Right hindlimb (tissue), 1 donor: Measurements from ENCODE around the gene GAN.
"Not testable (repeated sequence)": the region's sequence is repeated elsewhere in the genome, so short reads cannot be mapped to it uniquely, and the experiment has no call there.

Source experiments
- DNase-seq: peaks from one replicate; pipeline ENCODE4 v3.0.0-alpha.2; 2018

GAN gene

DNA sequence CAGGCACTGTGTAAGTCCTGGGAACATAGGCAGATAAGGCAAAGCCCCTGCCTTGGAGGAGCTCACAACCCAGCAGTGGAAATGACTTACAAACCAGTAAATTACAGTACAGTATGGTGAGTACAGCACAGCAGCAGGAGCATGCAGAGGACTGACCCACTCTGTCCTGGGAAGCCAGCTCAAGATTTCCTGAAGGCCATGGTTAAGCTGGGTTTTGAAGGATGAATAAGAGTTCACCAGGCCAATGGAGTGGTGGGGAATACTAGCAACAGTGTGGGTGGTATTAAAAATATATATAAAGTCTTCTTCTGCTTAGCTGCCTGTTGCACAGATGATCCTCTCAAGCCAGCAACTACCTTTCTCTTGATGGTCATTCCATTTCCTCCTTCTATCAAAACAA is 3.0 kb upstream of the GAN start:
- no peak for DNase-seq

DNA sequence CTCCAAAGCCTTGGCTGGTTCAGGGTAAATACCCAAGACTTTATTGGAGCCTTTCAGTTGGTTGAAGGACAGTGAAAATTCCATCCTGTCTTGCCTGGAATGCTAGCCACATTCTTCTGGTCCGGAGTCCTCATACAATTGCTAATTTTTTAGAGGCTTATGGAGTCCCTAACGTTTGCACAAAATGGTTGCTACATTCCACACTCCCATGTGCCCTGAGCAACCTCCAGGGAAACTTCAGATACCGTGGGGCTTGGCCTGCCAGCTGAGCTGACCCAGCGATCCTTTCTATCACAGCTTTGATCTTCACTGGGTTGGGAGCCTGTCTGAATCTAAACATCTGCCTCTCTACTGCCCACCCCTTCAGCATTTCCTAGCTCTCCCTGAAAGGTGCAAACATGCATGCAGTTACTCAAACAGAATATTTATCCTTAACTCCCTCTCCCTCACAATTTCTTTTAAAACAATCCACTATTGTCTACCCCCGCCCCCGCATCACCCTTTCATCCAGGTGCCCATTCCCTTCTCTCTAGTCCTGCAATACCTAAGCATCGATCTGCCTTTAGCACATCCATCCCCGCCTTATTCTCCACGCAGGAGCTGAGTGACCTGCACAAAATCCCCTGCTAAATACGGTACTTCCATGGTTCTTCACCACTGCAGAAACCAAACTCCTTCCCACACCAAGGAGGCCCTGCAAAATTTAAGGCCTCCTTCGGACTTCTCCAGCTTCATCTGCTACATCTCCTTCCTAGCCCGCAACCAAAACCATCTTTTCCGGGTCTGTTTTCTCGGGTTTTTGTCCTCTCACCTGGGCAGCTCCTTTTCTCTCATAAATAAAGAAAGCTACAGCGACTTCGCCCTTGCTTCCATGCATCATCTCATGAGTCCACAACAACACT is 810 bp upstream of the GAN start:
- DNase-seq, result no peak

DNA sequence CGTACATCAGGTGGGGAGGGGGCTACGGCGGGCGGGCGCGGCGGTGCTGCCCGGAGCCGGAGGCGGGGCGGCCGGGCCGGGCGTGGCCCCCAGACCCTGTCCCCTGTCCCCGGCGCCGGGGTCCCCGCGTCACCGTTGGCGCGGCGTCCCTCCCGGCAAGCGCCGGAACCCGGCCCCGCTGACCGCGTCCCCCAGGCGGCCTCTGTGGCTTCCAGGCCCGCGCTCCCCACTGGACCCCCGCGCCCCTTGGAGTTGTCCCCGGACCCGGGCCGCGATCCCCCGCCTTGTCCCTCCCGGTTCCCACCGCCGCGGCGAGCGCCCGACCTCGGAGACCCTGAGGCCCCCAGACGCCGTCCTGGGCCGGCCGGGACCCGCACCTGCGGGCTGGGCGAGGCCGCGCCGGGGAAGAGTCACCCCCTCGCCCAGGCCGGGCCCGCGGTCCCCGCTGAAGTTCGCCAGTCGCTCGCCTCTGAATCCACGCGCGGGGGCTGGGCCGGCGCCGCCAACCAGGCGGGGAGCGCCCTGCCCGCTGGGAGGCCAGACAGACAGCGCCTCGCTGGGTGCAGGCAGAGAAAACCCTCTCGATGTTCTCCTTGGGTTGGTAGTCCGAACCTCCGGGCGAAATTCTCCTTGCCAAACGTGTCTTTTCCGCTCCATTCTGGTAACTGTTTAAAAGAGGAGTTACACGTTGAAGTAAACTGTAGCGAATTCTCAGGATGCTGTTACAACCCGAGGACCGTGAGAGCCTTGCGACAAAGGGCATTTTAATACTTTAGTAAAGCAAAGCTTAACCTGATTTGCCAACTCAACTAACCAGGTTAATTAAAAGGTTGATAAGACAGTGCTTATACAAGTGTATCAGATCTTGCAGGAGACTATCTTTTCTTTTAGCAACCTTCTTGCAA is 761 bp downstream of the GAN start:
- DNase-seq, result peak; percentile 61

DNA sequence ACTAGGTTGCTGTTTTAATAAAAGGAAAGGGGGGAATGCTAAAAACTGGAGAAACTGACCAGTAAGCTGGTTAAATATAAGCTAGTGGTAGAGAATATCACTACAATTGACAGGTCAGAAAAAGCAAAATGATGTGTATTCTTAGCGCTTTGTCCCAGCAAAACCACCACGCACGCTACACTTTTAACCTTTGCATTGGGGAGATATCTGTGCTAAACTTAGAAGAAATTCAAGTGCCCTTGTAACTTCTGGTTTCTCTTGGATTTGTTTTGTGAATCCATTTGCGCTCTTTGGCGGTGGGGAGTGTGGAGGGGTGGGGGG is 1.4 kb downstream of the GAN start:
- no peak for DNase-seq

- DNase-seq, result no peak
Observed at GRCh38 chr16:81318711-81319110, 3.9 kb downstream of the GAN start.

GRCh38 chr16:81319221-81319912 is 4.6 kb downstream of the GAN start:
- DNase-seq, result no peak

DNA sequence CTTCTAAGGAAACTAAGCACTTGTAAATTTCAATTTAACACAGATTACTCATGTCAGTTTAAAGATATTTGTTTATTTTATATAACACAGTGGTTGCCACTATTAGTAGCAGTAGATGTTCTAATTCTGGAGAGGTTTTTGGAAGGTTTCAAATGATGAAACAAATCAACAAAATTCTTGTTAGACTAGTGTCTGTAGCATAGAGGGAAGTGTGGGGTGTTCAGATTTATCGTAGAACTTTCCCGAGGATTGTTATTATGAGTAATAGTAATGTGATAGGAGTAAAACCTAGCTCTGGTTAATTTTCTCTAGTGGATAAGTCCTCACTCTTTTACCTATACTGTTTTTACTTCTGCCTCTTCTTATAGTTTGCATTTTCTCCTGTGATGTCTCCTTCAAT is 6.3 kb downstream of the GAN start:
- DNase-seq, result no peak

DNA sequence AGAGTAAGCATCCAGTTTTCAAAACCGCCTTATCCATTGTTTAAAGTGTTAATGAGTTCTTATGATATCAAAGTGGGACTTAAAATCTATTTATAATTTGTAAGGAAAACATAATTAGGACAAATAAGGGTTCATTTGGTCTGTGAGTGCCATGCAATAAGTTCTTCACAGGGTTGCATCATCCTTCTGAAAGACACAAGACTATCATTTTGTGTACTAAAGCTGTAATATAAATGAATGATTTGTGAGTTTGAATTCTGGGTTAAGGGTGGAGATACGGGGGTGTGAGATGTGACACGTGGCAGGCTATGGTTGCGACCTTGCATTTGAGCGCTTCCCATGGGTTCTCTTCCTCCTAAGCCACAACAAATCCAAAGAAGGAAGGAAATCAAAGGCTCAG is 6.8 kb downstream of the GAN start:
- no peak for DNase-seq

DNA sequence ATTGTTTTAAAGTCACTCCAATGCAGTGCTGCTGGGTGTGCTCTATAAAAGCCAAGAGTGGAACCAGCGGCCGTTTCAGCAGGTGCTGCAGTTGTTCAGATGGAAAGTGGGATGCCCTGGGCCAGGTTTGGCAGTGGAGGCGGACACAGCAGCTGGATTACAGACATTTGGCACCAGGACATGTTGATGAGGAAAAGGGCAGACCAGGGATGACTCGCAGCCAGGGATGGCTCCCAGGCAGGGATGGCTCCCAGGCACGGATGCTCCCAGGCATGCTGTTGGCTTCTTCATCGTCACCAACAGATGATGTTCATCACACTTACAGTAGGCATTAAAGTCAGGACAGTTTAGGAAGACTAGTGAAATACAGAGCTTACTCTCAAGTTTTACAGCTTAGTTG is 10.0 kb downstream of the GAN start:
- no peak for DNase-seq

DNA sequence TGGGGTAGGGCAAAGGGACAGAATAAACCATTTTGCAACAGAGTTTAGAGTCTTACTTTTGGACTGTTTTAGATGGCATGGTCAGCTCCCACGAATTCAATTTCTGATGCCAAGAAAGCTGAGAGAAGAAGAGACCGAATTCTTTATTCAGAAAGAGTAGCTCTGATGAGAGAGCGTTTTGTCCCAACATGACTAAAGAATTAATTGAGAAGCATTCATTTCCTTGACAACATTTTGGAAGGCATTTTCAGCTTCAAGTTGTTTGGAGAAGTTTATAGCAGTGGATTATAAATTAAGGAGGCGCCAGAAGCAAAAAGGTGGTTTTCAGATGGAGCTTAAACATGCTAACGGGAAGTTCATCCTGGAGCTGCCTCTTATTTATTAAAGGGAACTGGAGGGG is 12.2 kb downstream of the GAN start:
- DNase-seq, result no peak

- DNase-seq, result no peak
Observed at GRCh38 chr16:81327447-81328196, 12.9 kb downstream of the GAN start.

- no peak for DNase-seq
Observed at GRCh38 chr16:81329947-81330346, 15.2 kb downstream of the GAN start.

GRCh38 chr16:81333356-81333755 is 18.6 kb downstream of the GAN start:
- no peak for DNase-seq

GRCh38 chr16:81335669-81336068 is 20.9 kb downstream of the GAN start:
- DNase-seq, result no peak

GRCh38 chr16:81337097-81337496 is 22.3 kb downstream of the GAN start:
- DNase-seq, result no peak

- DNase-seq, result not testable (repeated sequence)
Observed at GRCh38 chr16:81345172-81345571, 30.4 kb downstream of the GAN start.

- DNase-seq, result no peak
Observed at GRCh38 chr16:81347425-81347824, 32.7 kb downstream of the GAN start.

DNA sequence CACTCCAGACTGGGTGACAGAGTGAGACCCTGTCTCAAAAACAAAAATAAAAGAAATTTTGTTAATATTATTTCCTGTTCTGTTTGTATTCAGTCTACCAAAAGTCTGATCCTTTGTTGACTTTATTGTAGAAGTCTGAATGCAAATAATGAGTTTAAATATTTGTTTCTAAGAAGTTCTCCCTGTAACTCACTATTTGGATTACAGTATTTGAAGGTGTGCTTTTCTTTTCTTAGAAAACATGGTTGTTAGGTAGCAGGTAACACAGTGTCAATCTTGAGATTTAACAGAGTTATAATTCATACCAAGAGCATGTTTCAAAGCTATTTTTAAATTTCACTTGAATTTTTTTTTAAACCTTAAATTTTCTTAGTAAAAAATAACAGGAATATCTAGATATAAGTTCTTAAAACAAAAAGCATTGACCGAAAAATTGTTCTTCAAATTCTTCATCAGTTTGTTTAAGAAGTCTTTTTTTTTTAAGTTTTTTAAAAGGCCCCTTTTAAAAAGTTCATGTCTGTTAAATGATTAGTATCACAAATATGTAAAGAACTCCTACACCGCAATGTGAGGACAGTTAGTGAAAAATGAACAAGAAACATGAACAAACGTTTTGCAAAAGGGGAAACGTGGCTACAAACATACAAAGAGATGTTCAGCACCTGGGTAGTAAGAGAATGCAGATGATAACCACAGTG is 35.0 kb downstream of the GAN start:
- DNase-seq, result no peak

- no peak for DNase-seq
Observed at GRCh38 chr16:81350306-81350615, 35.5 kb downstream of the GAN start.

GRCh38 chr16:81353895-81354294 is 39.1 kb downstream of the GAN start:
- no peak for DNase-seq

DNA sequence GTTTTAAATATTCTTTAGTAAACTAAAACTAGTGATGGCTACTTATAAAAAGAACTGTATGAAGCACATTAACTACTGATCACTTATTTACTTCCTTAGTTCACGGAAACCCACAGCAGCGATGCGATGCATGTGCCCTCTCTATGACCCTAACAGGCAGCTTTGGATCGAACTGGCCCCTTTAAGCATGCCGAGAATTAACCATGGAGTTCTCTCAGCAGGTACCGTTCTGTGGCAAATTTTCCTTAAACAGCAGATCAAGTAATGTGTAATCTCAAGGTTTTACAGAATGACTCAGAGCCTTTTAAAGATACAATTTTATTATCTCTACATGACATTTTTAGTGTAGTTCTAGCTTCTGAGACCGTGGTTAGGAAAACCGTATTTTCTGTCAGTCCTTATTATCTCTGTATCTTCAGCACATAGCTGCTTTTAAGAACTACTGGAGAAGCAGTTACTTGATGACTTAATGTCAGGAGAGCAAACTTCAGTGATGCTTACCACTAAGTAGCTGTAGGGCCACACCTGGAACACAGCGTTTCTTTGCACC is 43.0 kb downstream of the GAN start:
- no peak for DNase-seq

DNA sequence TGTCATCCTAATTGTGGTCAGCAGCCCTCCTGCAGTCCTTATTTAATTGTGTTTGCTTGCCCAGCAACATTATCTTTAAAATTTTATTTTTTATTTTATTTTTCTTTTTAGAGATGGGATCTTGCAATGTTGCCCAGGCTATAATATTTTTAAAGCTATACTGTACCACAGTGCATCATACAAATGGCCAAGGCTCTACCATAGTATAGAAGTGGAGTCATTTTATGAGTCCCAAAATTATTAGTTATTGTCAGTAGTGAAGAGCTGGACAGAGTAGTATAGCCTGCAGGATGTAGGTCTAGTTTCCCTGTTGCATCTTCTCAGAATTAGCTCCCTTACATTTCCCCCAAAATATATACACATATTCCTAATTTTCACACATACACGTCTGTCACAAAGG is 44.1 kb downstream of the GAN start:
- DNase-seq, result no peak
